SIG-M5 treated with dmso at 0.1 percent for 504 hours (cell line): ENCODE results near the gene MTA1.
A peak's percentile ranks its signal among the peaks of the same experiment; 100 is the strongest.

ENCODE experiments used
- DNase-seq: peaks from one replicate; lab custom pipeline; 2025; ENCODE audit not compliant: unreplicated experiment; lab: John Stamatoyannopoulos, UW

MTA1 gene

GRCh38 chr14:105460116-105460515, 40.5 kb downstream of the MTA1 start:
- DNase-seq = no peak

GRCh38 chr14:105460616-105461015, 41.0 kb downstream of the MTA1 start:
- DNase-seq = no peak

DNA sequence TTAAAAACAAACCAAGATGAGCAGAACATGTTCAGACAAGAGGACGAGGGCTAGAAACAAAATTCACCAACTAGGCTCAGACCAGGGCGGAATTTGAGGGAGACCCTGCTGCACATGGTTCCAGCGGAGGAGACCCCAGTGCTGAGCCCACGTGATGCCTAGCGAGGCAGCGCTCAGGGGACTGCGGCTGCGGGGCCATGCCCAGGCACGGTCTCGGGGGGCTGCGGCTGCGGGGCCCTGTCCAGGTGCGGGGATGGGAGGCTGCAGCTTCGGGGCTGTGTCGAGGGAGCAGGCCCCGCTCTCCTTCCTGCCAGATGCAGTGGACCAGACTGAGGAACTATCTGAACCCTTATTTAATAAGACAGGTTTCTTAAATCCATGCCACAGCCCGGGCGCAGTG, 42.3 kb downstream of the MTA1 start:
- DNase-seq = no peak

DNA sequence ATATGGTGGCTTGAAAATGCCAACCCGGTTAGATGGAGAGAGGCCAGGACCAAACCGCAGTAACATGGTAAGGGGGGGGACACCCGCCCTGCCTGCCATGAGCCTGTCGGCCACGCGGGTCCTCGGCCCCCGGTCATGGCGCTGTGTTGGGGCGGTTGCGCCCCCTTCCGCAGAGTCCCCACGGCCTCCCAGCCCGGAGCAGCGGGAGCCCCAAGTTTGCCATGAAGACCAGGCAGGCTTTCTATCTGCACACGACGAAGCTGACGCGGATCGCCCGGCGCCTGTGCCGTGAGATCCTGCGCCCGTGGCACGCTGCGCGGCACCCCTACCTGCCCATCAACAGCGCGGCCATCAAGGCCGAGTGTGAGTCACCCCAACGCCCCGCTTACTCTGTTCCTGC, 44.9 kb downstream of the MTA1 start:
- no peak for DNase-seq

- DNase-seq = no peak
These were observed 45.8 kb downstream of the MTA1 start for GRCh38 chr14:105465209-105466031.

DNA sequence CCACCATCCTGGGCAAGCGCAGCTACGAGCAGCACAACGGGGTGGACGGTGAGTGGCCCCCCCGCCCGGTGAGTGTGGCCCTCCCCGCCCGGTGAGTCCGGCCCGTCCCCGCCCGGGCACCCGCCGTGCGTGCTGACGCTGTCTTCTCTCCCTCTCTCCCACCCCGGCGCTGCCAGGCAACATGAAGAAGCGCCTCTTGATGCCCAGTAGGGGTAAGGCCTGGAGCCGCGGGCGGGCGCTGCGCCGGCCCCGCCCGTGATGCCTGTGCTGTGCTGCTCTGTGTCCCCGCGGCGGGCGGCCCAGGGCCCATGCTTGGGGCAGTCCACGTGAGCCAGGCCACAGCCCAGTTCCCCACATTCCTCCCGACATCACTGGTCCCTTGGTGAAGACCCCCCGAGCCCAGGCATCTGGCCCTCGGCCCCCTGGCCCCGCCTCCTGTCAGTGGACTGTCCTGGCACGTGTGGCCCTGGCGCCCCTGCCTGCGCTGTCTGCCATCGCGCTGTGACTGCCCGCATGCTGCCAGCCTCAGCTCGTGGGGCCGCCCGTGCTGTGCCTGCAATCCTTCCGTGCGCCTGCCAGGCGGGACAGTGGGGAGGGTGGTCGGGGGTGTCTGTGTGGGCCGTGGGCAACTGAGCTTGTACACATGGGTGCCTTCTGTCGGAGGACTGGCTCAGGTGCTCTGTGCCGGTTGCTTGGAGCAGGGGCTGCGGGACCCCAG, 47.1 kb downstream of the MTA1 start:
- DNase-seq = no peak

- DNase-seq = no peak
These were observed 47.8 kb downstream of the MTA1 start for GRCh38 chr14:105467249-105467941.

DNA sequence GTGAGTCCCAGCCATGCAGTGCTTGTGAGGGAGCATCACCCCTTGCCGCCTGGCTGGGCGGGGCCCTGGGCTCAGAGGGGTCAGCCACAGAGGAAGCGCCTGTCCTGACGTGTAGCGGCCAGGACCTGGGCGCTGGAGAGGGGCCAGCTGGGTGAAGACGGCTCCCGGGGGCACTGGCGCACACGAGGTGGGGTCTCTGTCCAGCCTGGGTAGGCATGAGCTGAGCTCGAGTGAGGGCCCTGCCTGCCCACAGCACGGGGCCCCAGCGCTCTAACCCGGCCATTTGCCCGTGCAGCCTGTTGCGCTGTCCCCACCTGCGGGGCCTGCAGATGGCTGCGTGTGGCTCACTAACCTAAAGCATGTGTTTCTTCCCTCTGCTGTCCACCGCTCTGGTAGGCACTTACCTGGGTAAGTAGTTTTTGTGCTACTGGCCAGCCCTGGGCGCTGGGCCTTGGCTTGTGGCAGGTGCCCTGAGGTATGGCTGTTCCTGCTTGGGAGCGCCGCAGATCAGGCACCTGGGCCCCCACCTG, 48.4 kb downstream of the MTA1 start:
- DNase-seq = no peak

DNA sequence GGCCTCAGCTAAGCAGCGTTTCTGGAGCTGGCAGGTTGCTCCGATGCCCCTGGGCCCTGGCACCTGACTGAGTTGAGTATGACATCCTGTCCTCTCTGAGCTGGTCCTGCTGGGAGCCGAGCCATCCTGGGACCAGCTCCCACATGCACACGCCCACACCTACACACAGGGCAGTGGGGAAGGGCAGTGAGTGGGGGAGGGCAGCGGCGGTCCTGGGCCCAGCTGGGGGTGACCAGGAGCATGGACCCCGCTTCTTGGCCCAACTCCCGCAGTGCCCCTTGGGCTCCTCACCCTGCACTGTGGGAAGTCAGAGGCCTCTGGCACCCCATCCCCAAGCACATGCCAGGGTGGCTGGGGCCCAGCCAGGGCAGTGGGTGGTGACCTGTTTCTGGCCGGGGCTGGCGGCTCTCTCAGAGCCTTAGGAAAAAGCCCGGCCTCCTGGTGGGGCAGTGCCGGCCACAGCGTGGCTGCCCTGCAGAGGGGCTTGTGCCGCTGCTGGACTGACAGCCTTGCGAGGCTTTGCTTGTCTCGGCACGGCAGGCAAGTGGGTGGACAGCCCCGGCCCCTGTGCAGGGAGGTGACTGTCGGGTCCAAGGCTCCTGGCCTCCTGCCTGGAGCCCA, 49.1 kb downstream of the MTA1 start:
- DNase-seq = no peak

DNA sequence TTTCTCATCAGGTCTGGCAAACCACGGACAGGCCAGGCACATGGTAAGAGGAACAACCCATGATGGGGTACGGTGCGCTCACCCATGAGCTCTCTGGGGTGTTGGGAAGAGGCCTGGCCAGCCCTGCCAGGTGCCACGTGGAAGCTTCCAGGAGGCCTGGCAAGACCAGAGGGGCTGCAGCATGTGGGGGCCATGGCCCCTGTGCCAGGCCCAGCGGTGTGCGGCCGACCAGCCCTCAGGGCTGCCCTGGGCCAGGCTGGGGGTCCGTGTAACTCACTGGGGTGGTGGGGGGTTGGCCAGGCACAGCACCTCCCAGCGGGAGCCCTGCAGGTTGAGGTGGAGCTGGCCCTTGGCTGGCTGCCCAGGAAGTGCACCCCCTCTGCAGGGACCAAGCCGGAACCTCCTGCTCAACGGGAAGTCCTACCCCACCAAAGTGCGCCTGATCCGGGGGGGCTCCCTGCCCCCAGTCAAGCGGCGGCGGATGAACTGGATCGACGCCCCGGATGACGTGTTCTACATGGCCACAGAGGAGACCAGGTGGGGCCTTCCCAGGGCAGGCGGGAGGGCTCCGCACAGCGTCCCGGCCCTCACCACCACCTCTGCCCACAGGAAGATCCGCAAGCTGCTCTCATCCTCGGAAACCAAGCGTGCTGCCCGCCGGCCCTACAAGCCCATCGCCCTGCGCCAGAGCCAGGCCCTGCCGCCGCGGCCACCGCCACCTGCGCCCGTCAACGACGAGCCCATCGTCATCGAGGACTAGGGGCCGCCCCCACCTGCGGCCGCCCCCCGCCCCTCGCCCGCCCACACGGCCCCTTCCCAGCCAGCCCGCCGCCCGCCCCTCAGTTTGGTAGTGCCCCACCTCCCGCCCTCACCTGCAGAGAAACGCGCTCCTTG, 50.1 kb downstream of the MTA1 start:
- DNase-seq = no peak

DNA sequence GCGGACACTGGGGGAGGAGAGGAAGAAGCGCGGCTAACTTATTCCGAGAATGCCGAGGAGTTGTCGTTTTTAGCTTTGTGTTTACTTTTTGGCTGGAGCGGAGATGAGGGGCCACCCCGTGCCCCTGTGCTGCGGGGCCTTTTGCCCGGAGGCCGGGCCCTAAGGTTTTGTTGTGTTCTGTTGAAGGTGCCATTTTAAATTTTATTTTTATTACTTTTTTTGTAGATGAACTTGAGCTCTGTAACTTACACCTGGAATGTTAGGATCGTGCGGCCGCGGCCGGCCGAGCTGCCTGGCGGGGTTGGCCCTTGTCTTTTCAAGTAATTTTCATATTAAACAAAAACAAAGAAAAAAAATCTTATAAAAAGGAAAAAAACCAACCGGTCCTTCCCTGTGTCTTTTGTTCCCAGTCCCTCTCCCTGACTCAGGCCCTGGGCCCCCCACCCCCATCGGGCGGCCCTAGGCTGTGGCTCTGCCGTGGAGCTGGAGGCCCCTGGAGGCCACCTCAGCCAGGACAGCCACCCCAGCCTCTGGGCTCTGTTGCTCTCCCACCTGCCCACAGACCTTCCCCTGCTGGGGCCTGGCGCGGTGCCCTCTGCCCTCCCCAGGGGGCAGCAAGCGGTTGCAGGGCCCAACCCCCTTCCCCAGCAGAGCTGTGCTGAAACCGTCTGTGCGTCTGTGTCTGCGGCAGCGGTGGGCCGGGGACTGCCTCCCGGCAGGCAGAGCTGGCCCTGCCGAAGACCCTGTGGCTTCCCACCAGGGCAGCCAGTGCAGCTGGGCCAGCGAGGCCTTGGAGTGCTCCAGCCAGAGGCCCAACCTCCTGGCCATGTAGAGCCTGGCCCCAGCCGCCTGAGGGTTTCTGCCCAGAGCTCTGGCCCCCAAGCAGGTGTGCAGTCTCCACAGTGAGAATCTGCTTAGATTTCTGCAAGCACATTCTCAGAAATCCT, 51.0 kb downstream of the MTA1 start:
- no peak for DNase-seq

GRCh38 chr14:105471297-105471821, 51.7 kb downstream of the MTA1 start:
- DNase-seq = no peak

GRCh38 chr14:105471823-105472485, 52.3 kb downstream of the MTA1 start:
- no peak for DNase-seq

DNA sequence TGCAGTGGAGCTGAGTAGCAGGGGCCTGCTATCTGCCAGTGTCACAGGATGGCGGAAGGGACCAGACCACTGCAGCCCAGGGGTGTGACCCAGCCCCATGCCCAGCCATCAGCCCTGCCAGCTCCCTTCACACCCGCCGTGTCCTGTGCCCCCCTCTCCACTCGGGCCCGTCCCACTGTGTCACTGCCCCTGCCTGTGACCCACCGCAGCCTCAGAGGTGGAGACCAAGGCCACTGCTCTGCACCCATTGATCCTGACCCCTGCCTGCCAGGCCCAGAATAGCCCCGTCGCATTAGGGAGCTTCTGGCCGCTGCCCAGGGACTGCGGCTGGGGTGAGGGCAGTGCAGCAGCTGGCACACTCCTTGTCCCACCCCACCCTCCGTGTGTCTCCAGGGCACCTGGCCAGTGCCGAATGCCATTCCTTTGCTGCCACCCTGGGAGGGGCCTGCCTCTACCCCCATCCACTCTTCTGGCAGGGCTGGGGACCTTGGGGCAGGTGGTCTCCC, 52.9 kb downstream of the MTA1 start:
- no peak for DNase-seq

GRCh38 chr14:105473033-105473676, 53.5 kb downstream of the MTA1 start:
- no peak for DNase-seq

DNA sequence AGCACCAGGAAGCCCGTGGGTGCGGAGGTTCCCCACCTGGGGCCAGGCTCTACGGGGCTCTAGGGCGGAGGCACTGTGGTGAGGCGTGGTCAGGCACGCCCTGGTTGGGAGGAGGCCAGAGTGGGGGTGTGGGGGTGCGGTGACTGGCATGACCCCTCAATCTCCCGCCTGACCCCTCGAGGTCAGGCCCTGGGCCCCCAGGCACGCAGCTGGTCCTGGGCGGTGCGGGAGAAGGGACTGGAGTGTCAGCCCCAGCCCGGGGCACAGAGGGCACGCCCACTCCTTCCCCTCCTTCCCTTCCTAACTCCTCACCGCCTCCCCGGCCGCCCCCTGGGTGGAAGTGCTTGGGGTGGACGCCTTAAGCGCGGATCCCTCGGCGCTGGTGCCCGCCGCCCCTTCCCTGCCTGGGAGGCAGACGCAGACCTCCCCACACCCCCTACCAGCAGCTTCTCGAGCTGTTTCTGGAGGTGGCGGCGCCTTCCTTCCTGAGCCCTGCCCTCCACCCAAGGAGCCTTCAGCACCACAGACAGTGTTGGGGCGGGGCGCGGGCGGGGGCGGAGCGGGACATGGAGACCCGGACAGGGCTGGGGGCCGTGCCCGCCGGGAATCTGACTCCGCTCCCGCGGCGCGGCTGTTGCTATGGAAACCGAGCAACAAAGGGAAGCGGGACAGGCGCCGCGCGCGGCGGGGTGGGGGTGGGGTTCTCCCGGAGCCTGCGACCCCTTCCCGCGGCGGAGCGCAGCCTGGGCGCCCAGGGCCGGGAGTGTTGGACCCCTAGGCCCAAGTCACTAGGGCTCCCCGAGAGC, 54.3 kb downstream of the MTA1 start:
- DNase-seq = peak; percentile 73
